ENCODE results near the gene RING1. TPM values are rescaled to one million over a fixed set of nuclear protein-coding genes. Genes with fewer than 3 reads are reported as not detected.

The RING1 gene
- total RNA-seq, 2 donors from 2014 or later = 27.4 to 29.7 TPM

DNA sequence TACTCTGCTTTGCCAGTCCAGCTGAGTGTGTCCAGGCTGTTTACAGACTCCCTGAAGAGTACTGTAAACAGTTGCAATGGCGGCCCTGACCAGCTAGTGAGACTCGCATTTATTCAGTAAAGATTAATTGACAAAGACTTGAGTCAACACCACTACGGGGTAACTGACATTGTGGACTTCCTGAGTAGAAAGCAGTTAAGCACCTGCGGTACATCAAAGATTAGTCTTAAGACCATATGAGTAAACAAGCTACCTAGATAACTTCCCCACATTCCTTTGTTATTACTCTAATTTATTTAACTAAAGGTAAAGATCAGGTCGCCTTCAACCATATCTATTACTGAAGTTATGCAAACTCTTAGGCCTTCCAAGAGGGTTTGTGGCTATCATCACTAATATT lies 50.7 kb downstream of the RING1 start:
- intact Hi-C loops (cut with DNase I, micrococcal nuclease) = no loop called here
- ATAC-seq (no peak), DNase-seq (no peak)

Small RNA genes lying within 50 kb of the gene (microRNA-seq; reads per million reads assigned to microRNA genes)
- 1.6 to 6.8 reads per million in 2 donors for gene MIR219A1

Other genes with a start within 250 kb of the RING1 start
- gene BRD2, start 239.9 kb upstream of the RING1 start, total RNA-seq = 100 to 1,000 TPM; 128 TPM
- gene HLA-DOA, start 198.9 kb upstream of the RING1 start, total RNA-seq = 1 to 10 TPM in 1 of 2 donors, under 1 TPM in 1; 0.92 to 4.7 TPM
- gene HLA-DPA1, start 134.9 kb upstream of the RING1 start, total RNA-seq = 100 to 1,000 TPM in 1 of 2 donors, 10 to 100 TPM in 1; 14.8 to 103 TPM
- gene HLA-DPB1, start 132.5 kb upstream of the RING1 start, total RNA-seq = 10 to 100 TPM; 15.1 to 65.5 TPM
- gene COL11A2, start 16.0 kb upstream of the RING1 start, total RNA-seq = under 1 TPM; 0.45 to 0.55 TPM
- 10 to 100 TPM; 34.4 to 37.0 TPM for gene RXRB, start 7.8 kb upstream of the RING1 start, total RNA-seq
- gene SLC39A7, start 7.6 kb upstream of the RING1 start, total RNA-seq = 100 to 1,000 TPM; 128 to 203 TPM
- 10 to 100 TPM; 22.4 to 23.7 TPM for gene HSD17B8, start 3.8 kb upstream of the RING1 start, total RNA-seq
- gene VPS52, start 63.4 kb downstream of the RING1 start, total RNA-seq = 10 to 100 TPM; 60.2 to 68.4 TPM
- gene RPS18, start 63.6 kb downstream of the RING1 start, total RNA-seq = 1,000 to 10,000 TPM; 1,882 to 2,045 TPM
- gene B3GALT4, start 68.6 kb downstream of the RING1 start, total RNA-seq = 10 to 100 TPM; 34.8 to 40.3 TPM
- 10 to 100 TPM; 27.7 to 29.3 TPM for gene WDR46, start 80.7 kb downstream of the RING1 start, total RNA-seq
- gene PFDN6, start 81.1 kb downstream of the RING1 start, total RNA-seq = 10 to 100 TPM; 36.8 to 45.7 TPM
- 10 to 100 TPM; 21.5 to 35.0 TPM for gene RGL2, start 90.4 kb downstream of the RING1 start, total RNA-seq
- gene TAPBP, start 105.6 kb downstream of the RING1 start, total RNA-seq = 100 to 1,000 TPM; 229 to 283 TPM
- 10 to 100 TPM; 19.9 to 21.3 TPM for gene ZBTB22, start 109.2 kb downstream of the RING1 start, total RNA-seq
- 10 to 100 TPM; 33.5 to 35.3 TPM for gene DAXX, start 114.5 kb downstream of the RING1 start, total RNA-seq
- gene KIFC1, start 183.3 kb downstream of the RING1 start, total RNA-seq = 10 to 100 TPM in 1 of 2 donors, 1 to 10 TPM in 1; 4.1 to 14.7 TPM
- gene PHF1, start 202.5 kb downstream of the RING1 start, total RNA-seq = 10 to 100 TPM; 28.3 to 41.2 TPM
- 100 to 1,000 TPM; 162 to 169 TPM for gene CUTA, start 209.6 kb downstream of the RING1 start, total RNA-seq
- 1 to 10 TPM; 6.8 to 9.1 TPM for gene SYNGAP1, start 211.6 kb downstream of the RING1 start, total RNA-seq
- gene ZBTB9, start 246.1 kb downstream of the RING1 start, total RNA-seq = 1 to 10 TPM; 3.9 to 7.9 TPM

Data from left colon (tissue), 2 donors.